Activated CD8-positive, alpha-beta memory T cell treated with anti-CD3 and anti-CD28 coated beads for 1 hour (primary cell): ENCODE data around the gene PLCB2.

Experiments
- DNase-seq, 2 donors: peaks; one replicate each; pipeline ENCODE4 v3.0.0-alpha.2; 2020; ENCODE audit warnings: low read depth in 1 of 2; ENCODE audit errors: extremely low read depth in 1 of 2

Gene PLCB2

GRCh38 chr15:40274350-40275274, 33.1 kb downstream of the PLCB2 start:
- DNase-seq, result peak; percentile 71 to 83

GRCh38 chr15:40273428-40273827, 34.3 kb downstream of the PLCB2 start:
- no peak for DNase-seq

- DNase-seq, result no peak
These were observed 35.2 kb downstream of the PLCB2 start for GRCh38 chr15:40272485-40273056.

- no peak for DNase-seq
These were observed 35.9 kb downstream of the PLCB2 start for GRCh38 chr15:40271685-40272484.

- no peak for DNase-seq
These were observed 37.3 kb downstream of the PLCB2 start for GRCh38 chr15:40270246-40270995.

GRCh38 chr15:40269604-40270003, 38.1 kb downstream of the PLCB2 start:
- DNase-seq, result no peak

GRCh38 chr15:40267670-40268069, 40.1 kb downstream of the PLCB2 start:
- DNase-seq, result no peak

- DNase-seq, result no peak
These were observed 40.9 kb downstream of the PLCB2 start for GRCh38 chr15:40266828-40267304.

GRCh38 chr15:40265875-40266274, 41.9 kb downstream of the PLCB2 start:
- no peak for DNase-seq

- no peak for DNase-seq
These were observed 42.4 kb downstream of the PLCB2 start for GRCh38 chr15:40265355-40265754.

GRCh38 chr15:40264321-40265153, 43.2 kb downstream of the PLCB2 start:
- no peak for DNase-seq

- no peak for DNase-seq
These were observed 44.5 kb downstream of the PLCB2 start for GRCh38 chr15:40263024-40263754.

GRCh38 chr15:40259021-40259420, 48.7 kb downstream of the PLCB2 start:
- DNase-seq, result no peak

GRCh38 chr15:40258544-40258943, 49.2 kb downstream of the PLCB2 start:
- no peak for DNase-seq

- no peak for DNase-seq
These were observed 49.9 kb downstream of the PLCB2 start for GRCh38 chr15:40257656-40258450.

GRCh38 chr15:40256638-40257235, 51.0 kb downstream of the PLCB2 start:
- DNase-seq, result no peak

- DNase-seq, result no peak
These were observed 52.7 kb downstream of the PLCB2 start for GRCh38 chr15:40255033-40255432.

GRCh38 chr15:40254452-40254851, 53.3 kb downstream of the PLCB2 start:
- DNase-seq, result no peak
